NCI-H1436 treated with DMSO at 0.1 percent for 48 hours (cell line): ENCODE measurements around the gene NUS1.
"Not testable (repeated sequence)": the region's sequence is repeated elsewhere in the genome, so short reads cannot be mapped to it uniquely, and the experiment has no call there.

Experiments used
- DNase-seq: peaks from one replicate; lab custom pipeline; 2025; lab: John Stamatoyannopoulos, UW

The NUS1 gene

DNA sequence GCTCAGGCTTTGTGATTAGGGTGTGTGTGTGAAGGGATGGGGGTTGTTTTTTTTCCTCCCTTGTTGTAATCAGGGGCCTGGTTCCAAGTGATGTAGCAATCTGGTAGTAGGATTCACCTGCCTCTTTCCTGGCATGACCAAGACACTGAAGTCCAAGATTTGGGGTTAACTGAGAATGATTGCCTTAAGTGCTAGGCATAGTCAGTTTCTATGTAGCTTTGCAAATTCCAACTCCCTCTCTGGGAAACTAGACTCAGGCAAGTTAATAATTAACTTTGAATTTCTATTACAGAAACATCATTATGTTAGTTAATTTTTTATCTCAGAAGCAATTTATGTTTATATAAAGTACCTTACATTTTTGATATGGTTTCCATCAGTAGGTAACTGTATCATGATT is 43.6 kb downstream of the NUS1 start:
- DNase-seq: no peak

DNA sequence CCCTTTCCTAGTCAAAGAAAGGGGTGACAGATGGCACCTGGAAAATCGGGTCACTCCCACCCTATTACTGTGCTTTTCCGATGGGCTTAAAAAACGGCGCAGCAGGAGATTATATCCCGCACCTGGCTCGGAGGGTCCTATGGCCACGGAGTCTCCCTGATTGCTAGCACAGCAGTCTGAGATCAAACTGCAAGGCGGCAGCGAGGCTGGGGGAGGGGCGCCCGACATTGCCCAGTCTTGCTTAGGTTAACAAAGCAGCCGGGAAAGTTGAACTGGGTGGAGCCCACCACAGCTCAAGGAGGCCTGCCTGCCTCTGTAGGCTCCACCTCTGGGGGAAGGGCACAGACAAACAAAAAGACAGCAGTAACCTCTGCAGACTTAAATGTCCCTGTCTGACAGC is 46.3 kb downstream of the NUS1 start:
- DNase-seq: not testable (repeated sequence)

DNA sequence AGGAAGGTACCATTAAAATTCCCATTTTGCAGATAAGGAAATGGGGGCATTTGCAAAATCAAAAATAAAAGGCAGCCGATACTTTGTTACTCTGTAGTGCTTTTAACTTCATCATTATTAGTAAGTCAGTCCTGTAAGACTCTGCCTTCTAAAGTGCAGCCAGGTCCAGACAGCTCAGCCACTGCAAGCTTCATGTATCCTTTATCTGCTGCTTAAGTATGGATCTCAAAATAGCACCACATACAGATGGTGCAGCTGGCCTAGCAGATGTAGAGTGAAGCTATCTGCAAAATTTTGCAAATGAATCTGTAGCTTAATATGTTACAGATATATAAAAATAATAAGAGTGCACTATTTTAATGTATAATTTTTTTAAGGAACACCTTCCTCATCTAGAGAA is 53.4 kb downstream of the NUS1 start:
- DNase-seq: no peak

DNA sequence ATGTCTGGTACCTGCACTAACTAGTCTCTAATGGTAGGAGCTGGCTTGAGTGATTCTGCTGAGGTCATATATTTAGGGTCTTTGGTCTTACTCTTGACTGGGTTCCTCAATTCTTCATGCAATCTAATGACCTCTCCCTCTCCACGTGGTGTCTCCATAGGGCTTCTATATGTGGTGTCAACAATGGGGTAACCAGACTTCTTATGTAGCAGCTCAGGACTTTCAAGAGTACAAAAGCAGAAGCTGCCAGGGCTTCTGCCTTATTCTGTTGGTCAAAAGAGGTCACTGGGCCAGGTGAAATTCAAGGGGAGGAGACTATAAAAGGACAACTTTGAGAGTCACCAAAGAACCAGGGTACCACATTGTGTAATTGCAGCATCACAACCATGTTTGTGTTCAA is 54.3 kb downstream of the NUS1 start:
- no peak for DNase-seq

DNA sequence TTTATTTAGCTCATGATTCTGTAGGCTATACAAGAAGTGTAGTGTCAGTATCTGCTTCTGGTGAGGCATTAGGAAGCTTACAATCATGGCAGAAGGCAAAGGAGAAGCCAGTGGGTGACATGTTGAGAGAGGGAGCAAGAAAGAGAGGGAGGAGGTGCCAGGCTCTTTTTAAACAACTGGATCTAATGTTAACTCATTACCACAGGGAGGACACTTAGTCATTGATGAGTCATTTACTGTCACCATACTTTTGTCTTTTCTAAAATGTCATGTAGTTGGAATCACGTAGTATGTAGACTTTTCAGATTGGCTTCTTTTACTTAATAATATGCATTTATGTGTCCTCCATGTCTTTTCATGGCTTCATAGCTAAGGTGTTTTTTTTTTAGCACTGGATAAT is 58.1 kb downstream of the NUS1 start:
- DNase-seq: no peak

DNA sequence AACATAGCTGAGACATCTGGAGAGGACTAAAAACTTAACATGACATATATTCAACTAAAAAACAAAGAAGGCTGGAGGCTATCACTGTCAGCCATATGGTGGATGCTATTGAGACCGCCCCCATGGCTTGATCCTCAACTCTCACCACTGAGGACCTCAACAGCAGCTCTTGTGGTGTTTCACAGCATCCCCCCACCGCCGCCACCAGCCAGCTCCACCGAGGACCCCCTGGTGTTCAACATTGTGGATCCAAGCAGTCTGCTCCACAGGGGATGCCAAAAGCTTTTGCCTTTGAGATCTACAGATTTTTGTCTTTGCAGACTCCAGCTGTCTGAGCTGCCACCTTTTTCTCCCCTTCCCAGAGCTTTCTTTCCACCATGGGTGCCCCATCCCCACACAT is 64.6 kb downstream of the NUS1 start:
- DNase-seq: no peak

DNA sequence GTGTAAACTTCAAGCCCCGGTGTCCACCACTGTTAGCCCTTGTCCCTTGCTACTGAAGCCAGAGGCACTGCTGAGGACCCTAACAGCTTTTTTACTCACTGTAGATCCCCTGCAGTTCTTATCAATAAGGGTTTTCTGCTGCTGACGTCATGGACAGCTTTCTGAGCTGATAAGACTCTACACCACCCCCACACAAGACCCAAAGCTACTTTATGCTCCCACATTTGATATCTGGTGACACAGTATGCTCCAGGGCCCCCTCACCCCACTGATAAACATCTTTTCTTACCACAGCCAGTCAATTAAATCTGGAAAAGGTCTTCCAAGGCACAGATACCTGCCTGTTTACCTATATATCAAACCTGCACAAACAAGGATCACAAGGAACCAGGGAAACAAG is 65.3 kb downstream of the NUS1 start:
- no peak for DNase-seq

DNA sequence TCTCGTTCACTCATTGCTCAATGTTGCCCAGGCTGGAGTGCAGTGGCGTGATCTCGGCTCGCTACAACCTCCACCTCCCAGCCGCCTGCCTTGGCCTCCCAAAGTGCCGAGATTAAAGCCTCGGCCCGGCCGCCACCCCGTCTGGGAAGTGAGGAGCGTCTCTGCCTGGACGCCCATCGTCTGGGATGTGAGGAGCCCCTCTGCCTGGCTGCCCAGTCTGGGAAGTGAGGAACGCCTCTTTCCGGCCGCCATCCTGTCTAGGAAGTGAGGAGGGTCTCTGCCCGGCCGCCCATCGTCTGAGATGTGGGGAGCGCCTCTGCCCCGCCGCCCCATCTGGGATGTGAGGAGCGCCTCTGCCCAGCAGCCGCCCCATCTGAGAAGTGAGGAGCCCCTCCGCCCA is 75.4 kb downstream of the NUS1 start:
- DNase-seq: not testable (repeated sequence)
